Loucy (cell line): ENCODE measurements around the gene MYOT.
"Not testable (repeated sequence)": the region's sequence is repeated elsewhere in the genome, so short reads cannot be mapped to it uniquely, and the experiment has no call there.

ENCODE experiments used
- EZH2phosphoT487 ChIP-seq: fragments of 200-600 bp; IDR thresholded peaks from 2 replicates; pipeline ENCODE4 v1.6.1; 2018; ENCODE audit warnings: antibody characterized with exemption, mild to moderate bottlenecking, moderate library complexity, borderline replicate concordance
- TF ChIP-seq, protein P1 (sequence below): fragments of 200-600 bp; sonication (generic); conservative IDR thresholded peaks from 2 replicates; pipeline ENCODE4 v1.5.1; 2014; ENCODE audit warnings: mild to moderate bottlenecking, antibody characterized with exemption, low read length

- TF ChIP-seq, protein P1, sequence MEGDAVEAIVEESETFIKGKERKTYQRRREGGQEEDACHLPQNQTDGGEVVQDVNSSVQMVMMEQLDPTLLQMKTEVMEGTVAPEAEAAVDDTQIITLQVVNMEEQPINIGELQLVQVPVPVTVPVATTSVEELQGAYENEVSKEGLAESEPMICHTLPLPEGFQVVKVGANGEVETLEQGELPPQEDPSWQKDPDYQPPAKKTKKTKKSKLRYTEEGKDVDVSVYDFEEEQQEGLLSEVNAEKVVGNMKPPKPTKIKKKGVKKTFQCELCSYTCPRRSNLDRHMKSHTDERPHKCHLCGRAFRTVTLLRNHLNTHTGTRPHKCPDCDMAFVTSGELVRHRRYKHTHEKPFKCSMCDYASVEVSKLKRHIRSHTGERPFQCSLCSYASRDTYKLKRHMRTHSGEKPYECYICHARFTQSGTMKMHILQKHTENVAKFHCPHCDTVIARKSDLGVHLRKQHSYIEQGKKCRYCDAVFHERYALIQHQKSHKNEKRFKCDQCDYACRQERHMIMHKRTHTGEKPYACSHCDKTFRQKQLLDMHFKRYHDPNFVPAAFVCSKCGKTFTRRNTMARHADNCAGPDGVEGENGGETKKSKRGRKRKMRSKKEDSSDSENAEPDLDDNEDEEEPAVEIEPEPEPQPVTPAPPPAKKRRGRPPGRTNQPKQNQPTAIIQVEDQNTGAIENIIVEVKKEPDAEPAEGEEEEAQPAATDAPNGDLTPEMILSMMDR, result not testable (repeated sequence)
- TF ChIP-seq EZH2phosphoT487, result not testable (repeated sequence)
These were observed 4.0 kb upstream of the MYOT start for GRCh38 chr5:137863653-137864052.
